ENCODE data around the gene GIPC2.

DNA sequence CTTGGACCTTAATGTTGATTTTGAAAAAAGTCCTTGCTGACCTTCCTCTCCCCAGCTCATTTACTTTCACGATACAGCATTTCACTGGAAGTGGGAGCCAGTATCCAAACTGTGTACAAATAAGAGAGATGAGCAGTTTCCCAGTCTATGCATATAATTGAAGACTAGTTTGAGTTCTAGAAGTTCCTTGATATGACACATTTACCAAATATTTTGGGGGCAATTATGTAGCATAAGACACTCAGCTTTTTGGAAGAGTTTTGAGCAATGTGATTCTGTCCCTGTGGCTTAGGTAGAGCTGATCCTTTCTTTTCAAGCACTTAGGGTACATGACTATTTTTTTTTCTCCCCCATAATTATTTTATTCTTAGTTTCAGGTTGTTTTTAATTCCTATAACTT lies 26.4 kb downstream of the GIPC2 start:
- TF ChIP-seq, protein P1, sequence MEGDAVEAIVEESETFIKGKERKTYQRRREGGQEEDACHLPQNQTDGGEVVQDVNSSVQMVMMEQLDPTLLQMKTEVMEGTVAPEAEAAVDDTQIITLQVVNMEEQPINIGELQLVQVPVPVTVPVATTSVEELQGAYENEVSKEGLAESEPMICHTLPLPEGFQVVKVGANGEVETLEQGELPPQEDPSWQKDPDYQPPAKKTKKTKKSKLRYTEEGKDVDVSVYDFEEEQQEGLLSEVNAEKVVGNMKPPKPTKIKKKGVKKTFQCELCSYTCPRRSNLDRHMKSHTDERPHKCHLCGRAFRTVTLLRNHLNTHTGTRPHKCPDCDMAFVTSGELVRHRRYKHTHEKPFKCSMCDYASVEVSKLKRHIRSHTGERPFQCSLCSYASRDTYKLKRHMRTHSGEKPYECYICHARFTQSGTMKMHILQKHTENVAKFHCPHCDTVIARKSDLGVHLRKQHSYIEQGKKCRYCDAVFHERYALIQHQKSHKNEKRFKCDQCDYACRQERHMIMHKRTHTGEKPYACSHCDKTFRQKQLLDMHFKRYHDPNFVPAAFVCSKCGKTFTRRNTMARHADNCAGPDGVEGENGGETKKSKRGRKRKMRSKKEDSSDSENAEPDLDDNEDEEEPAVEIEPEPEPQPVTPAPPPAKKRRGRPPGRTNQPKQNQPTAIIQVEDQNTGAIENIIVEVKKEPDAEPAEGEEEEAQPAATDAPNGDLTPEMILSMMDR (IDR thresholded peaks at IDR 0.05 in 4 of 5, conservative IDR thresholded peaks at IDR 0.05 in 1 of 5) = no peak
- no peak for TF ChIP-seq POLR2A (IDR thresholded peaks at IDR 0.05)

All from gastrocnemius medialis (tissue), 4 donors.